Measurements from ENCODE around the gene CCL1. TPM values are rescaled to one million over a fixed set of nuclear protein-coding genes. Genes with fewer than 3 reads are reported as not detected.

Gene CCL1
- total and polyA plus RNA-seq, 10 of the 15 experiments (the other 5 are each of a cell fraction or from before 2014, with no cell fraction given): 0.14 to 1.8 (median 0.40) TPM; not detected in 3

- FAIRE-seq (no peak), ATAC-seq (no peak; the same call in 2 of the 3 replicates), DNase-seq (ENCODE audit: low read depth, low spot score) (no peak)
- Histone ChIP-seq H3K27me3 (replicated peaks in 1 of 2; ENCODE audit: control insufficient read depth in 2 of 2, insufficient read depth in 2 of 2, low read length in 1 of 2) (no peaks in the 10 kb centered on the region), H3K36me3 (ENCODE audit: control insufficient read depth in 2 of 2, insufficient read depth in 2 of 2, low read length in 1 of 2) (no peaks in the 10 kb centered on the region), H3K4me1 (ENCODE audit: control insufficient read depth, insufficient read depth, low read length) (peaks cover 7% of the 10 kb centered on the region; the same call in 1 of the 2 replicates), H3K27ac (ENCODE audit: control insufficient read depth, insufficient read depth) (no peak overlapping the region), H3K79me2 (ENCODE audit: control insufficient read depth, insufficient read depth, low read length) (no peaks in the 10 kb centered on the region), H3K4me3 (no peak overlapping the region), H3K4me2 (ENCODE audit: control insufficient read depth, insufficient read depth) (no peak overlapping the region), H4K20me1 (ENCODE audit: control insufficient read depth, insufficient read depth) (no peaks in the 10 kb centered on the region), H3K9ac (ENCODE audit: control insufficient read depth, insufficient read depth, low read length) (no peak overlapping the region), H3K9me3 (replicated peaks; ENCODE audit: control insufficient read depth, insufficient read depth, low read length) (no peaks in the 10 kb centered on the region), H2AFZ (ENCODE audit: control insufficient read depth, low read depth, low read length) (no peak overlapping the region)
- CTCF ChIA-PET: interaction anchor here (0.6 to 4.8 kb wide), 4 partner anchors 8 to 592 kb away, joined by 3 to 31 read pairs (median 3); partner anchors contain the start of gene CCL1
- SMC1A ChIA-PET (ENCODE audit: uncharacterized antibody, unreplicated experiment): no interaction called here
- TF ChIP-seq ETV6 (conservative IDR thresholded peaks at IDR 0.05 in 1 of 2, IDR thresholded peaks at IDR 0.05 in 1 of 2; ENCODE audit: borderline replicate concordance in 1 of 2, low read depth in 1 of 2) (no peak), SIN3A (IDR thresholded peaks at IDR 0.05; ENCODE audit: low read depth, low read length) (no peak), PBX3 (IDR thresholded peaks at IDR 0.05; ENCODE audit: insufficient replicate concordance, low read depth, low read length) (no peak), NFYB (IDR thresholded peaks at IDR 0.05; ENCODE audit: insufficient read depth, low read depth, low read length) (no peak), MLLT1 (IDR thresholded peaks at IDR 0.05) (no peak), EZH2 (IDR thresholded peaks at IDR 0.05; ENCODE audit: borderline replicate concordance, control insufficient read depth, low read depth, low read length) (no peak), IRF3 (IDR thresholded peaks at IDR 0.05) (no peak), POLR2A (IDR thresholded peaks at IDR 0.05; ENCODE audit: low read depth, low read length) (no peak)
- in situ Hi-C loops (cut with MboI): no loop called here
- intact Hi-C loops (cut with micrococcal nuclease; ENCODE audit: unreplicated experiment): no loop called here
- POLR2A ChIA-PET: no interaction called here
- no TSS peak for BruUV-seq (replicated peaks)
- RAD21 ChIA-PET (ENCODE audit: unreplicated experiment): interaction anchor here (0.8 kb wide), 1 partner anchor 8 kb away, joined by 3 read pairs; no protein-coding TSS in a partner anchor
- WGBS (ENCODE audit: insufficient coverage, insufficient replicate concordance, low lambda C conversion rate, missing lambda C conversion rate): 20% methylated on average over 2 of the region's 2 CpGs
These were observed 28.2 kb upstream of the CCL1 start for GRCh38 chr17:34391241-34391640.

All from GM12878 (cell line).